H9 (cell line): ENCODE measurements around the gene TNK2. TPM values are rescaled to one million over a fixed set of nuclear protein-coding genes. Genes with fewer than 3 reads are reported as not detected.

Source experiments
- DNase-seq: peaks from one replicate; pipeline ENCODE4 v3.0.0-alpha.2; 2017
- H2AFZ ChIP-seq: one replicate; pipeline ENCODE4 v1.6.1; 2013; ENCODE audit warnings: mild to moderate bottlenecking, low read length, control low read depth, moderate library complexity
- H2AK5ac ChIP-seq: 2 replicates; pipeline ENCODE4 v1.6.1; 2013; ENCODE audit warnings: low read length, control low read depth, mixed read lengths; ENCODE audit not compliant: insufficient read length
- H2BK120ac ChIP-seq: one replicate; pipeline ENCODE4 v1.6.1; 2013; ENCODE audit warnings: low read depth, mild to moderate bottlenecking, low read length, control low read depth, inconsistent platforms; ENCODE audit not compliant: poor library complexity, severe bottlenecking
- H2BK12ac ChIP-seq: 2 replicates; pipeline ENCODE4 v1.6.1; 2013; ENCODE audit warnings: low read length, control low read depth, mixed read lengths, low read depth; ENCODE audit not compliant: insufficient read length
- H2BK15ac ChIP-seq: 2 replicates; pipeline ENCODE4 v1.6.1; 2013; ENCODE audit warnings: low read depth, low read length, control low read depth
- H2BK20ac ChIP-seq: one replicate; pipeline ENCODE4 v1.6.1; 2013; ENCODE audit warnings: low read depth, mild to moderate bottlenecking, low read length, control low read depth, inconsistent platforms; ENCODE audit not compliant: poor library complexity, severe bottlenecking
- H2BK5ac ChIP-seq: 2 replicates; pipeline ENCODE4 v1.6.1; 2013; ENCODE audit warnings: low read length, control low read depth, mixed read lengths; ENCODE audit not compliant: insufficient read length
- H3K14ac ChIP-seq: 2 replicates; pipeline ENCODE4 v1.6.1; 2013; ENCODE audit warnings: low read length, control low read depth; ENCODE audit not compliant: insufficient read depth
- H3K18ac ChIP-seq: 2 replicates; pipeline ENCODE4 v1.6.1; 2013; ENCODE audit warnings: low read depth, mild to moderate bottlenecking, mixed read lengths, low read length, control low read depth; ENCODE audit not compliant: insufficient read length
- H3K23ac ChIP-seq: 2 replicates; pipeline ENCODE4 v1.6.1; 2013; ENCODE audit warnings: low read length, control low read depth, mixed read lengths, low read depth; ENCODE audit not compliant: insufficient read length
- H3K23me2 ChIP-seq: 2 replicates; pipeline ENCODE4 v1.6.1; 2013; ENCODE audit warnings: low read depth, mild to moderate bottlenecking, mixed read lengths, low read length, control low read depth; ENCODE audit not compliant: insufficient read length, poor library complexity, severe bottlenecking
- H3K27ac ChIP-seq: 2 replicates; pipeline ENCODE4 v1.5.1; 2013; ENCODE audit warnings: low read length, control low read depth, mixed read lengths, low read depth; ENCODE audit not compliant: insufficient read length
- H3K27me3 ChIP-seq: 2 replicates; pipeline ENCODE4 v1.6.1; 2013; ENCODE audit warnings: low read length, control low read depth, inconsistent platforms; ENCODE audit not compliant: insufficient read depth
- H3K4ac ChIP-seq: 2 replicates; pipeline ENCODE4 v1.6.1; 2013; ENCODE audit warnings: low read depth, mild to moderate bottlenecking, control low read depth, inconsistent platforms, low read length, moderate library complexity
- H3K4me1 ChIP-seq: 2 replicates; pipeline ENCODE4 v1.6.1; 2013; ENCODE audit warnings: low read length, control low read depth, inconsistent platforms; ENCODE audit not compliant: insufficient read depth
- H3K4me2 ChIP-seq: 2 replicates; pipeline ENCODE4 v1.6.1; 2013; ENCODE audit warnings: low read length, control low read depth, mixed read lengths; ENCODE audit not compliant: insufficient read length, insufficient read depth
- H3K56ac ChIP-seq: 2 replicates; pipeline ENCODE4 v1.6.1; 2013; ENCODE audit warnings: low read depth, mild to moderate bottlenecking, mixed read lengths, low read length, control low read depth; ENCODE audit not compliant: insufficient read length
- H3K79me1 ChIP-seq: 2 replicates; pipeline ENCODE4 v1.6.1; 2013; ENCODE audit warnings: low read depth, mild to moderate bottlenecking, moderate library complexity, low read length, control low read depth, inconsistent platforms; ENCODE audit not compliant: insufficient read depth, poor library complexity, severe bottlenecking
- H3K79me2 ChIP-seq: 2 replicates; pipeline ENCODE4 v1.6.1; 2013; ENCODE audit warnings: low read length, control low read depth, inconsistent platforms; ENCODE audit not compliant: insufficient read depth
- H3K9ac ChIP-seq: 2 replicates; pipeline ENCODE4 v1.6.1; 2013; ENCODE audit warnings: low read length, control low read depth, mixed read lengths; ENCODE audit not compliant: insufficient read length; ENCODE audit errors: extremely low read depth
- H3K9me3 ChIP-seq: one replicate; pipeline ENCODE4 v1.6.1; 2013; ENCODE audit warnings: low read depth, low read length, inconsistent platforms; ENCODE audit not compliant: control insufficient read depth
- H3T11ph ChIP-seq: one replicate; pipeline ENCODE4 v1.6.1; 2013; ENCODE audit warnings: mild to moderate bottlenecking, low read length, control low read depth, inconsistent platforms
- H4K20me1 ChIP-seq: one replicate; pipeline ENCODE4 v1.6.1; 2013; ENCODE audit not compliant: control insufficient read depth, insufficient read length, insufficient read depth
- H4K5ac ChIP-seq: 2 replicates; pipeline ENCODE4 v1.6.1; 2013; ENCODE audit warnings: low read depth, mild to moderate bottlenecking, mixed read lengths, low read length, control low read depth; ENCODE audit not compliant: insufficient read length
- H4K8ac ChIP-seq: replicated peaks from 2 replicates; pipeline ENCODE4 v1.6.1; 2013; ENCODE audit warnings: low read length, control low read depth, mixed read lengths, low read depth; ENCODE audit not compliant: insufficient read length
- H4K91ac ChIP-seq: 2 replicates; pipeline ENCODE4 v1.6.1; 2013; ENCODE audit warnings: low read depth, mild to moderate bottlenecking, moderate library complexity, mixed read lengths, low read length, control low read depth; ENCODE audit not compliant: insufficient read length
- H3K27ac Mint-ChIP-seq, 3 experiments: 2 replicates in 2 of 3; 3 replicates in 1 of 3; pipeline ENCODE4 v1.8.0; 2020 to 2021; ENCODE audit warnings: mixed read lengths in 3 of 3, mild to moderate bottlenecking in 1 of 3, moderate library complexity in 1 of 3
- H3K27me3 Mint-ChIP-seq: 2 replicates; pipeline ENCODE4 v1.8.0; 2021; ENCODE audit warnings: low read depth, mild to moderate bottlenecking, moderate library complexity, mixed read lengths
- H3K36me3 Mint-ChIP-seq, 3 experiments: 2 replicates in 2 of 3; 3 replicates in 1 of 3; pipeline ENCODE4 v1.8.0; 2020 to 2021; ENCODE audit warnings: low read depth in 3 of 3, mixed read lengths in 3 of 3; ENCODE audit not compliant: insufficient read depth in 1 of 3
- H3K4me1 Mint-ChIP-seq, 2 experiments: 2 replicates each; pipeline ENCODE4 v1.8.0; 2020; ENCODE audit warnings: mixed read lengths in 2 of 2
- H3K4me3 Mint-ChIP-seq, 2 experiments: 2 replicates in 1 of 2; 3 replicates in 1 of 2; pipeline ENCODE4 v1.8.0; 2020 to 2021; ENCODE audit warnings: mild to moderate bottlenecking in 2 of 2, mixed read lengths in 2 of 2, moderate library complexity in 1 of 2
- H3K9me3 Mint-ChIP-seq, 2 experiments: 2 replicates in 1 of 2; 3 replicates in 1 of 2; pipeline ENCODE4 v1.8.0; 2020; ENCODE audit warnings: mild to moderate bottlenecking in 2 of 2, mixed read lengths in 2 of 2, moderate library complexity in 1 of 2
- CTCF ChIP-seq: fragments of 200-600 bp; sonication (generic); conservative IDR thresholded peaks from 3 replicates; pipeline ENCODE4 v1.8.0; 2021; ENCODE audit warnings: antibody characterized with exemption, mild to moderate bottlenecking
- WGBS: extraction: QIAGEN DNeasy Blood & Tissue Kit; methylation state at CpG from one replicate; pipeline ENCODE4 v1.1.7; 2013; ENCODE audit warnings: missing lambda C conversion rate, low lambda C conversion rate, mixed read lengths; ENCODE audit not compliant: insufficient read length; ENCODE audit errors: extremely low coverage; 5-methylcytosine and 5-hydroxymethylcytosine counted together
- total RNA-seq: library from RNA; stranded (reverse); gene quantifications from 2 replicates; pipeline ENCODE4 v1.2.1, GENCODE V29; 2021

Gene TNK2
- total RNA-seq, 1 experiment from 2014 or later, result 34.5 TPM

- H3K36me3 Mint-ChIP-seq, result peaks cover 0 to 2% (median 0%) of the 10 kb centered on the region in 3 experiments; a peak in 1 of 7 replicates
- Histone ChIP-seq H2BK20ac (no peak overlapping the region), H4K8ac (no peak overlapping the region), H2BK15ac (no peak overlapping the region; the same call in 1 of the 2 replicates), H2BK120ac (no peak overlapping the region), H2AFZ (no peak overlapping the region), H3K23ac (no peak overlapping the region), H3K14ac (0 out of 2 replicates have a peak overlapping the region, but pooled peaks have one; percentile 57), H3K56ac (no peak overlapping the region), H3K4me2 (peak overlapping the region; percentile 50), H3K23me2 (peaks cover 15% of the 10 kb centered on the region), H2AK5ac (no peak overlapping the region), H3K4ac (no peak overlapping the region), H2BK12ac (no peak overlapping the region), H3K27ac (no peak overlapping the region), H3K27me3 (no peaks in the 10 kb centered on the region), H3K18ac (no peak overlapping the region), H4K5ac (no peak overlapping the region), H4K20me1 (no peaks in the 10 kb centered on the region), H3K79me2 (peaks cover 3% of the 10 kb centered on the region; the same call in 1 of the 2 replicates), H3K9ac (no peak overlapping the region), H4K91ac (no peak overlapping the region), H3T11ph (no peak overlapping the region), H3K4me1 (peaks cover 3% of the 10 kb centered on the region), H2BK5ac (no peak overlapping the region), H3K79me1 (peaks cover 3% of the 10 kb centered on the region), H3K9me3 (no peaks in the 10 kb centered on the region)
- no CpG with 5 or more reads among the region's 47 CpGs for WGBS
- no peaks in the 10 kb centered on the region for H3K9me3 Mint-ChIP-seq
- no peak for DNase-seq
- peaks cover 41 to 59% of the 10 kb centered on the region in 2 experiments for H3K4me1 Mint-ChIP-seq
- peaks cover 5% of the 10 kb centered on the region for H3K27me3 Mint-ChIP-seq
- H3K27ac Mint-ChIP-seq, result no peak overlapping the region
- H3K4me3 Mint-ChIP-seq, result peak overlapping the region; percentile 69 to 87
- no peak for TF ChIP-seq CTCF
Observed at GRCh38 chr3:195895861-195896360, 12.4 kb downstream of the TNK2 start.
